Measurements from ENCODE around the gene GATD1. TPM values are rescaled to one million over a fixed set of nuclear protein-coding genes. Genes with fewer than 3 reads are reported as not detected.

Gene GATD1
- total and polyA plus RNA-seq, 10 of the 15 experiments (the other 5 are each of a cell fraction or from before 2014, with no cell fraction given) = 1.2 to 92.6 (median 22.3) TPM

GRCh38 chr11:746289-747157 is 30.8 kb downstream of the GATD1 start:
- DNase-seq (ENCODE audit: low read depth, low spot score) = no peak
- Histone ChIP-seq H3K9me3 (replicated peaks; ENCODE audit: control insufficient read depth, insufficient read depth, low read length) (no peaks in the 10 kb centered on the region), H3K27me3 (replicated peaks in 1 of 2; ENCODE audit: control insufficient read depth in 2 of 2, insufficient read depth in 2 of 2, low read length in 1 of 2) (no peaks in the 10 kb centered on the region), H3K4me3 (peak overlapping the region; percentile 90), H3K4me1 (ENCODE audit: control insufficient read depth, insufficient read depth, low read length) (peaks cover 4% of the 10 kb centered on the region), H2AFZ (ENCODE audit: control insufficient read depth, low read depth, low read length) (peak overlapping the region; percentile 96), H3K36me3 (ENCODE audit: control insufficient read depth in 2 of 2, insufficient read depth in 2 of 2, low read length in 1 of 2) (no peaks in the 10 kb centered on the region), H4K20me1 (ENCODE audit: control insufficient read depth, insufficient read depth) (peaks cover 2% of the 10 kb centered on the region; the same call in 1 of the 2 replicates), H3K79me2 (ENCODE audit: control insufficient read depth, insufficient read depth, low read length) (peaks cover 38% of the 10 kb centered on the region), H3K27ac (ENCODE audit: control insufficient read depth, insufficient read depth) (peak overlapping the region; percentile 81; the same call in 1 of the 2 replicates), H3K4me2 (ENCODE audit: control insufficient read depth, insufficient read depth) (peak overlapping the region; percentile 83), H3K9ac (ENCODE audit: control insufficient read depth, insufficient read depth, low read length) (peak overlapping the region; percentile 52; the same call in 1 of the 2 replicates)
- no peak for FAIRE-seq
- CTCF ChIA-PET = interaction anchor here (0.7 to 1.2 kb wide), 5 partner anchors 16 to 51 kb away, joined by 3 to 5 read pairs (median 3); partner anchors contain the start of genes DEAF1 and TMEM80
- RAD21 ChIA-PET (ENCODE audit: unreplicated experiment) = interaction anchor here (0.7 to 1.9 kb wide), 4 partner anchors 24 to 530 kb away, joined by 3 to 4 read pairs (median 3); no protein-coding TSS in a partner anchor
- SMC1A ChIA-PET (ENCODE audit: uncharacterized antibody, unreplicated experiment) = interaction anchor here (0.8 kb wide), 1 partner anchor 49 kb away, joined by 3 read pairs; no protein-coding TSS in a partner anchor
- ATAC-seq = peak; percentile 49
- no TSS peak for BruUV-seq (replicated peaks)
- 24% methylated on average over 38 of the region's 46 CpGs for WGBS (ENCODE audit: insufficient coverage, insufficient replicate concordance, low lambda C conversion rate, missing lambda C conversion rate)
- intact Hi-C loops (cut with micrococcal nuclease; ENCODE audit: unreplicated experiment) (loop anchor here (5.0 kb wide), 1 partner anchor 51 kb away; the partner anchor contains the start of gene SLC25A22), in situ Hi-C loops (cut with MboI) (no loop called here)
- TF ChIP-seq BACH1 (IDR thresholded peaks at IDR 0.05; ENCODE audit: borderline replicate concordance) = no peak
- no peak for TF ChIP-seq ZBTB40 (IDR thresholded peaks at IDR 0.05; ENCODE audit: borderline replicate concordance)
- no peak for TF ChIP-seq CHD4 (IDR thresholded peaks at IDR 0.05)
- no peak for TF ChIP-seq NR2F1 (conservative IDR thresholded peaks at IDR 0.05)
- no peak for TF ChIP-seq PML (IDR thresholded peaks at IDR 0.05; ENCODE audit: low read length)
- no peak for TF ChIP-seq CTCF (IDR thresholded peaks at IDR 0.05 in 2 of 3, conservative IDR thresholded peaks at IDR 0.05 in 1 of 3; ENCODE audit: control insufficient read depth in 2 of 3, extremely low read depth in 1 of 3, insufficient read depth in 1 of 3, low read depth in 3 of 3, low read length in 3 of 3)
- POLR2A ChIA-PET = interaction anchor here (1.1 to 2.5 kb wide), 4 partner anchors 10 to 30 kb away, joined by 3 to 10 read pairs (median 6); no protein-coding TSS in a partner anchor

Measured in GM12878 (cell line).